Neural cell (in vitro differentiated cells): ENCODE results near the gene ZNF148.

Experiments
- EZH2 ChIP-seq: fragments of 200-600, 300-800 bp; shearing (Covaris generic), sonication (generic); IDR thresholded peaks from 2 replicates; pipeline ENCODE4 v1.6.1; 2014; ENCODE audit warnings: antibody characterized with exemption, low read length, borderline replicate concordance, mild to moderate bottlenecking; ENCODE audit not compliant: insufficient read depth, poor library complexity, severe bottlenecking
- MXI1 ChIP-seq: fragments of 450-650 bp; conservative IDR thresholded peaks from 2 replicates; pipeline ENCODE4 v1.6.1; 2014; ENCODE audit warnings: antibody characterized with exemption, mild to moderate bottlenecking; ENCODE audit not compliant: poor library complexity, severe bottlenecking
- RAD21 ChIP-seq: fragments of 450-650 bp; conservative IDR thresholded peaks from 2 replicates; pipeline ENCODE4 v1.6.1; 2014; ENCODE audit warnings: antibody characterized with exemption, mild to moderate bottlenecking, moderate library complexity
- TF ChIP-seq, protein P1 (sequence below): fragments of 450-650 bp; IDR thresholded peaks from 2 replicates; pipeline ENCODE4 v1.5.1; 2014; ENCODE audit warnings: antibody characterized with exemption, mild to moderate bottlenecking, moderate library complexity; ENCODE audit not compliant: poor library complexity, severe bottlenecking

DNA sequence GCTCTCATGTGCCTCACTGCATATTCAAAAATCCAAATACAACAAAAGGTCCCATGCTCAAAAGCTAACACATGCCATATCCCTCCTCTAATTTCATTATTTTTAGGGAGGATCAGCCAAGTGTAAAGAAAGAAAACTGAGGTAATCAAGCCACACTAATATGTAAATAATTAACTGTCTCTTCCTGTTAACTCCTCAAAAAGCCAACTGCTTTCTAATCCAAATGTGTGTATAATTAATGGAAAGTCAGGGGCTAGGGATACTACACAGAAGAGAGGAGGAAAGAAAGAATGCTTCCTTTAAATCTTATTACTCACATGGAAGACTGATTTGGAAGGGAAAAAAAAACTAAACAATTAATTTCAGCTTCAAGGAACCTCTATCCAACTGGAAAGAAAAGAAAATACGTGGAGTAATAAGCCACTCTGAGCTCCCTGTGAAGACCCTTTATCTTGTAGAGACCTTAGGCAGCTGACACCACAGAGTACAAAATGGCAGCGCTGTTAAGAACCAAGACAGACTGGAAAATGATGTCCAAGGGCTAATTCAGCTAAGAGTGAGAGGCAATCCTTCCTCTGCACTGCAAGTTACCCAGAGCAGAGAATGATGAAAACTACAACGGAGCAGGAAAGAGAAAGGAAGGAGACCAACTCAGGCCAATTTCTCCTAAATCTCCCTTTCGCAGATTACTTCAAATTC is 56.8 kb downstream of the ZNF148 start:
- TF ChIP-seq, protein P1, sequence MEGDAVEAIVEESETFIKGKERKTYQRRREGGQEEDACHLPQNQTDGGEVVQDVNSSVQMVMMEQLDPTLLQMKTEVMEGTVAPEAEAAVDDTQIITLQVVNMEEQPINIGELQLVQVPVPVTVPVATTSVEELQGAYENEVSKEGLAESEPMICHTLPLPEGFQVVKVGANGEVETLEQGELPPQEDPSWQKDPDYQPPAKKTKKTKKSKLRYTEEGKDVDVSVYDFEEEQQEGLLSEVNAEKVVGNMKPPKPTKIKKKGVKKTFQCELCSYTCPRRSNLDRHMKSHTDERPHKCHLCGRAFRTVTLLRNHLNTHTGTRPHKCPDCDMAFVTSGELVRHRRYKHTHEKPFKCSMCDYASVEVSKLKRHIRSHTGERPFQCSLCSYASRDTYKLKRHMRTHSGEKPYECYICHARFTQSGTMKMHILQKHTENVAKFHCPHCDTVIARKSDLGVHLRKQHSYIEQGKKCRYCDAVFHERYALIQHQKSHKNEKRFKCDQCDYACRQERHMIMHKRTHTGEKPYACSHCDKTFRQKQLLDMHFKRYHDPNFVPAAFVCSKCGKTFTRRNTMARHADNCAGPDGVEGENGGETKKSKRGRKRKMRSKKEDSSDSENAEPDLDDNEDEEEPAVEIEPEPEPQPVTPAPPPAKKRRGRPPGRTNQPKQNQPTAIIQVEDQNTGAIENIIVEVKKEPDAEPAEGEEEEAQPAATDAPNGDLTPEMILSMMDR, result no peak
- TF ChIP-seq RAD21, result no peak
- no peak for TF ChIP-seq MXI1
- no peak for TF ChIP-seq EZH2
